IMR-90 (cell line): ENCODE results near the gene ST3GAL4. TPM values are rescaled to one million over a fixed set of nuclear protein-coding genes. Genes with fewer than 3 reads are reported as not detected.
A peak's percentile ranks its signal among the peaks of the same experiment; 100 is the strongest.

ENCODE experiments used
- ATAC-seq: fragments of 200-7000 bp; cut with Tn5 transposase; 2 replicates; pipeline ENCODE4 v1.9.1; 2020; ENCODE audit warnings: low read depth, mild to moderate bottlenecking, moderate library complexity
- BruUV-seq: library from RNA; stranded (reverse); fragments of 400-500 nt; replicated peaks from 2 replicates; lab custom pipeline; 2021; lab: Mats Ljungman, UMichigan
- CTCF ChIA-PET: fragments of 300-600 bp; formaldehyde crosslinking; extraction: SDS; loops from one replicate; lab custom pipeline; 2021; ENCODE audit warnings: antibody characterized with exemption; lab: Yijun Ruan, JAX
- POLR2A ChIA-PET: fragments of 300-600 bp; sonication (Branson Sonifier 250); formaldehyde crosslinking; loops from one replicate; lab custom pipeline; 2022; ENCODE audit warnings: antibody characterized with exemption; ENCODE audit not compliant: unreplicated experiment; lab: Charles Lee
- DNase-seq: peaks from one replicate; pipeline ENCODE4 v3.0.0; 2013
- H2AFZ ChIP-seq: replicated peaks from 2 replicates; pipeline ENCODE3; 2013; ENCODE audit warnings: low read length, mild to moderate bottlenecking; ENCODE audit not compliant: poor library complexity
- H2AK5ac ChIP-seq: 2 replicates; pipeline ENCODE4 v1.6.1; 2013; ENCODE audit warnings: low read depth, low read length, inconsistent platforms
- H2AK9ac ChIP-seq: replicated peaks from 2 replicates; pipeline ENCODE3; 2013; ENCODE audit warnings: mild to moderate bottlenecking, low read depth, low read length, moderate library complexity; ENCODE audit not compliant: poor library complexity
- H2BK120ac ChIP-seq: 2 replicates; pipeline ENCODE4 v1.6.1; 2013; ENCODE audit warnings: low read depth, low read length, inconsistent platforms
- H2BK15ac ChIP-seq: 3 replicates; pipeline ENCODE4 v1.6.1; 2013; ENCODE audit warnings: low read depth, low read length, inconsistent platforms
- H2BK20ac ChIP-seq: 2 replicates; pipeline ENCODE4 v1.6.1; 2013; ENCODE audit warnings: low read depth, mild to moderate bottlenecking, inconsistent platforms, low read length, moderate library complexity
- H2BK5ac ChIP-seq: 2 replicates; pipeline ENCODE4 v1.6.1; 2013; ENCODE audit warnings: mild to moderate bottlenecking, low read depth, low read length, inconsistent platforms; ENCODE audit not compliant: poor library complexity, severe bottlenecking
- H3K14ac ChIP-seq: replicated peaks from 2 replicates; pipeline ENCODE4 v1.6.1; 2013; ENCODE audit warnings: low read depth, low read length, inconsistent platforms
- H3K18ac ChIP-seq: 2 replicates; pipeline ENCODE4 v1.6.1; 2013; ENCODE audit warnings: low read depth, low read length, control low read depth
- H3K23ac ChIP-seq: 2 replicates; pipeline ENCODE4 v1.6.1; 2013; ENCODE audit warnings: low read depth, low read length, inconsistent platforms
- H3K27ac ChIP-seq: 2 replicates; pipeline ENCODE4 v1.5.1; 2013; ENCODE audit warnings: mild to moderate bottlenecking, control low read depth, low read length; ENCODE audit not compliant: insufficient read depth
- H3K27me3 ChIP-seq: 2 replicates; pipeline ENCODE4 v1.6.1; 2013; ENCODE audit warnings: low read length; ENCODE audit not compliant: control insufficient read depth, insufficient read depth
- H3K36me3 ChIP-seq: 2 replicates; pipeline ENCODE4 v1.6.1; 2013; ENCODE audit warnings: low read length, mixed read lengths; ENCODE audit not compliant: control insufficient read depth, insufficient read depth
- H3K4ac ChIP-seq: 2 replicates; pipeline ENCODE4 v1.6.1; 2013; ENCODE audit warnings: low read depth, low read length, inconsistent platforms
- H3K4me1 ChIP-seq: 2 replicates; pipeline ENCODE4 v1.6.1; 2013; ENCODE audit warnings: low read length, mixed read lengths; ENCODE audit not compliant: control insufficient read depth, insufficient read depth
- H3K4me2 ChIP-seq: 2 replicates; pipeline ENCODE4 v1.6.1; 2013; ENCODE audit warnings: low read depth, mild to moderate bottlenecking, control low read depth, low read length, moderate library complexity
- H3K4me3 ChIP-seq: 2 replicates; pipeline ENCODE4 v1.5.1; 2013; ENCODE audit warnings: low read depth, mild to moderate bottlenecking, control low read depth, low read length, moderate library complexity; ENCODE audit not compliant: insufficient read depth
- H3K56ac ChIP-seq: 2 replicates; pipeline ENCODE4 v1.6.1; 2013; ENCODE audit warnings: low read length, inconsistent platforms; ENCODE audit not compliant: insufficient read depth; ENCODE audit errors: extremely low read depth
- H3K79me1 ChIP-seq, 2 experiments: 2 replicates each; pipeline ENCODE4 v1.6.1; 2013; ENCODE audit warnings: low read length in 2 of 2, inconsistent platforms in 1 of 2, low read depth in 1 of 2
- H3K9ac ChIP-seq: 2 replicates; pipeline ENCODE4 v1.6.1; 2013; ENCODE audit warnings: low read depth, low read length, control low read depth
- H3K9me1 ChIP-seq: 2 replicates; pipeline ENCODE4 v1.6.1; 2013; ENCODE audit warnings: low read length, inconsistent platforms; ENCODE audit not compliant: insufficient read depth
- H3K9me3 ChIP-seq: 2 replicates; pipeline ENCODE4 v1.6.1; 2013; ENCODE audit warnings: low read length; ENCODE audit not compliant: control insufficient read depth, insufficient read depth
- H4K20me1 ChIP-seq: 2 replicates; pipeline ENCODE4 v1.6.1; 2013; ENCODE audit warnings: low read length, inconsistent platforms; ENCODE audit not compliant: insufficient read depth
- H4K5ac ChIP-seq: 2 replicates; pipeline ENCODE4 v1.6.1; 2013; ENCODE audit warnings: mild to moderate bottlenecking, low read depth, low read length, control low read depth
- H4K8ac ChIP-seq, 2 experiments: 2 replicates each; pipeline ENCODE4 v1.6.1; 2013; ENCODE audit warnings: low read depth in 2 of 2, low read length in 2 of 2, control low read depth in 1 of 2, inconsistent platforms in 1 of 2
- H4K91ac ChIP-seq: 2 replicates; pipeline ENCODE4 v1.6.1; 2013; ENCODE audit warnings: low read depth, low read length, inconsistent platforms; ENCODE audit not compliant: insufficient read depth
- BHLHE40 ChIP-seq: fragments of 150-350 bp; IDR thresholded peaks from 2 replicates; pipeline ENCODE4 v1.6.1; 2016; ENCODE audit warnings: mild to moderate bottlenecking, low read depth, low read length
- CEBPB ChIP-seq: IDR thresholded peaks from 2 replicates; pipeline ENCODE4 v1.6.1; 2012; ENCODE audit warnings: low read depth, low read length, improper control_type of control experiment
- CHD1 ChIP-seq: IDR thresholded peaks from 2 replicates; pipeline ENCODE4 v1.6.1; 2012; ENCODE audit warnings: low read depth, low read length, improper control_type of control experiment
- CTCF ChIP-seq: conservative IDR thresholded peaks from 2 replicates; pipeline ENCODE4 v1.5.1; 2012; ENCODE audit warnings: mild to moderate bottlenecking, low read depth, low read length, improper control_type of control experiment
- ELK1 ChIP-seq: fragments of 150-350 bp; IDR thresholded peaks from 2 replicates; pipeline ENCODE4 v1.6.1; 2016; ENCODE audit warnings: low read depth, mild to moderate bottlenecking, low read length, moderate library complexity, borderline replicate concordance
- FOS ChIP-seq: fragments of 150-350 bp; IDR thresholded peaks from 2 replicates; pipeline ENCODE4 v1.6.1; 2016; ENCODE audit warnings: low read depth, low read length
- MAFK ChIP-seq: IDR thresholded peaks from 2 replicates; pipeline ENCODE4 v1.6.1; 2012; ENCODE audit warnings: low read depth, low read length, improper control_type of control experiment
- MAZ ChIP-seq: IDR thresholded peaks from 2 replicates; pipeline ENCODE4 v1.6.1; 2012; ENCODE audit warnings: low read depth, mild to moderate bottlenecking, low read length, improper control_type of control experiment, moderate library complexity, borderline replicate concordance
- MXI1 ChIP-seq: IDR thresholded peaks from 2 replicates; pipeline ENCODE4 v1.6.1; 2012; ENCODE audit warnings: low read depth, mild to moderate bottlenecking, low read length, moderate library complexity, borderline replicate concordance
- NFE2L2 ChIP-seq: fragments of 150-350 bp; IDR thresholded peaks from 2 replicates; pipeline ENCODE4 v1.6.1; 2016; ENCODE audit warnings: low read depth, mild to moderate bottlenecking, low read length
- POLR2A ChIP-seq: IDR thresholded peaks from 2 replicates; pipeline ENCODE4 v1.6.1; 2012; ENCODE audit warnings: mild to moderate bottlenecking, low read depth, low read length
- RAD21 ChIP-seq: IDR thresholded peaks from 2 replicates; pipeline ENCODE4 v1.6.1; 2012; ENCODE audit warnings: low read length, improper control_type of control experiment
- RCOR1 ChIP-seq: IDR thresholded peaks from 2 replicates; pipeline ENCODE4 v1.6.1; 2012; ENCODE audit warnings: mild to moderate bottlenecking, low read length, improper control_type of control experiment; ENCODE audit not compliant: insufficient replicate concordance
- RFX5 ChIP-seq: IDR thresholded peaks from 2 replicates; pipeline ENCODE4 v1.8.0; 2012; ENCODE audit warnings: low read depth, mild to moderate bottlenecking, low read length, moderate library complexity
- SMC3 ChIP-seq: fragments of 150-350 bp; IDR thresholded peaks from 2 replicates; pipeline ENCODE4 v1.6.1; 2016; ENCODE audit warnings: low read depth, mild to moderate bottlenecking, antibody characterized with exemption, low read length, moderate library complexity
- USF2 ChIP-seq: fragments of 150-350 bp; IDR thresholded peaks from 2 replicates; pipeline ENCODE4 v1.6.1; 2017; ENCODE audit warnings: mild to moderate bottlenecking, antibody characterized with exemption, low read length, low read depth
- WGBS, 2 experiments: methylation state at CpG; one replicate each; pipeline versions ENCODE4 v1.1.5 to v1.1.7; 2013; ENCODE audit warnings: missing lambda C conversion rate in 2 of 2; ENCODE audit not compliant: insufficient read length in 1 of 2; ENCODE audit errors: extremely low coverage in 2 of 2; 5-methylcytosine and 5-hydroxymethylcytosine counted together
- dilution Hi-C: fragments of 300-500 bp; cut with HindIII; formaldehyde crosslinking; loops from one replicate; pipeline ENCODE4 v1.14.3; 2018; ENCODE audit warnings: low sequenced_read_pairs; ENCODE audit not compliant: unreplicated experiment
- in situ Hi-C: fragments of 300-500 bp; cut with MboI; formaldehyde crosslinking; loops from 3 replicates; pipeline ENCODE4 v1.14.3; 2019; ENCODE audit warnings: low sequenced_read_pairs, inconsistent platforms, mixed read lengths
- intact Hi-C: fragments of 100-400 bp; cut with micrococcal nuclease; formaldehyde crosslinking; loops from 2 replicates; pipeline ENCODE4 v1.10.0; 2022
- polyA plus RNA-seq, 3 experiments: library from polyadenylated mRNA; depleted of rRNA; stranded (reverse); fragments of >200 nt; gene quantifications; 2 replicates each; pipeline ENCODE4 v1.2.3, GENCODE V29; 2012; ENCODE audit warnings: low replicate concordance in 1 of 3
- total RNA-seq: library from RNA; depleted of rRNA; stranded (reverse); fragments of >200 nt; gene quantifications from 2 replicates; pipeline ENCODE4 v1.2.3, GENCODE V29; 2012

Gene ST3GAL4
- total and polyA plus RNA-seq, 2 of the 4 experiments (the other 2 are of a cell fraction): 17.0 to 19.7 TPM

GRCh38 chr11:126328938-126329643 is 26.4 kb upstream of the ST3GAL4 start:
- in situ Hi-C loops: no loop called here
- Histone ChIP-seq H3K23ac (no peak overlapping the region), H3K9me3 (no peaks in the 10 kb centered on the region), H3K27me3 (no peaks in the 10 kb centered on the region), H3K14ac (no peak overlapping the region), H2AFZ (no peak overlapping the region), H4K8ac (no peak overlapping the region), H2AK5ac (no peak overlapping the region; the same call in 1 of the 2 replicates), H2BK15ac (no peak overlapping the region), H2BK120ac (no peak overlapping the region), H3K4me2 (no peak overlapping the region), H3K56ac (no peak overlapping the region), H4K91ac (no peak overlapping the region), H4K20me1 (no peaks in the 10 kb centered on the region), H3K27ac (no peak overlapping the region), H2BK20ac (no peak overlapping the region), H2BK5ac (no peak overlapping the region), H3K4me1 (peaks cover 8% of the 10 kb centered on the region), H3K79me1 (peaks cover 0 to 6% of the 10 kb centered on the region in 2 experiments; a peak in 1 of 4 replicates), H3K9ac (no peak overlapping the region), H2AK9ac (peak overlapping the region; percentile 37), H3K4ac (no peak overlapping the region), H3K18ac (no peak overlapping the region), H3K9me1 (0 out of 2 replicates have a peak, but pooled peaks cover 11% of the 10 kb centered on the region), H3K36me3 (no peaks in the 10 kb centered on the region), H4K5ac (no peak overlapping the region), H3K4me3 (no peak overlapping the region)
- DNase-seq: no peak
- intact Hi-C loops: no loop called here
- BruUV-seq: no TSS peak
- POLR2A ChIA-PET: no interaction called here
- dilution Hi-C loops: no loop called here
- CTCF ChIA-PET: no interaction called here
- TF ChIP-seq POLR2A: no peak
- TF ChIP-seq FOS: no peak
- TF ChIP-seq RFX5: no peak
- TF ChIP-seq USF2: no peak
- TF ChIP-seq BHLHE40: no peak
- TF ChIP-seq CTCF: no peak
- TF ChIP-seq RAD21: no peak
- TF ChIP-seq SMC3: no peak
- no peak for TF ChIP-seq MAFK
- no peak for TF ChIP-seq CEBPB
- no peak for TF ChIP-seq MXI1
- no peak for TF ChIP-seq MAZ
- TF ChIP-seq RCOR1: no peak
- no peak for TF ChIP-seq CHD1
- no peak for TF ChIP-seq NFE2L2
- no peak for TF ChIP-seq ELK1
- 85% methylated on average over 4 of the region's 9 CpGs; no CpG with 5 or more reads in 1 of the 2 experiments for WGBS, 2 experiments
- no peak for ATAC-seq
